HepG2 (cell line): Measurements from ENCODE around the gene FBXO24. TPM values are rescaled to one million over a fixed set of nuclear protein-coding genes. Genes with fewer than 3 reads are reported as not detected.

Source experiments
- DDIT3 ChIP-seq: sonication (generic); formaldehyde crosslinking; IDR thresholded peaks from 2 replicates; pipeline ENCODE4 v1.4.0; 2020; ENCODE audit warnings: mild to moderate bottlenecking, missing genetic modification reagents
- KLF6 ChIP-seq: IDR thresholded peaks from 2 replicates; pipeline ENCODE4 v1.8.0; 2016; ENCODE audit warnings: missing biosample characterization, missing genetic modification reagents
- PBX2 ChIP-seq: IDR thresholded peaks from 2 replicates; pipeline ENCODE4 v1.6.1; 2016; ENCODE audit warnings: control low read depth
- PHF8 ChIP-seq: sonication (generic); formaldehyde crosslinking; IDR thresholded peaks from 2 replicates; pipeline ENCODE4 v1.5.0; 2020; ENCODE audit warnings: missing genetic modification reagents
- RERE ChIP-seq: IDR thresholded peaks from 2 replicates; pipeline ENCODE4 v1.6.1; 2016; ENCODE audit warnings: low read depth, missing genetic modification reagents, missing compliant biosample characterization
- ZNF225 ChIP-seq: sonication (generic); formaldehyde crosslinking; IDR thresholded peaks from 2 replicates; pipeline ENCODE4 v1.4.0; 2020; ENCODE audit warnings: mild to moderate bottlenecking, missing genetic modification reagents
- ZNF256 ChIP-seq: sonication (generic); formaldehyde crosslinking; conservative IDR thresholded peaks from 2 replicates; pipeline ENCODE4 v1.4.0; 2020; ENCODE audit warnings: missing genetic modification reagents
- ZNF44 ChIP-seq: sonication (generic); formaldehyde crosslinking; IDR thresholded peaks from 2 replicates; pipeline ENCODE4 v1.5.1; 2020; ENCODE audit warnings: mild to moderate bottlenecking, missing genetic modification reagents
- polyA plus RNA-seq, 8 experiments: library from polyadenylated mRNA; depleted of rRNA in 3 of 8; stranded (reverse) in 7 of 8; unstranded in 1 of 8; fragments of >200 nt; fragmentation: Illumina TruSeq in 4 of 8; extraction: Trizol in 4 of 8; gene quantifications; 2 replicates each; pipeline versions ENCODE4 v1.2.1 to v1.2.3, GENCODE V29; 2011 to 2016; ENCODE audit warnings: low read depth in 4 of 8, missing spikeins in 1 of 8, mixed read lengths in 1 of 8; ENCODE audit not compliant: insufficient read depth in 1 of 8
- total RNA-seq, 5 experiments: library from RNA; depleted of rRNA; stranded (reverse); fragments of >200 nt; fragmentation: Illumina TruSeq; extraction: Trizol; gene quantifications; 2 replicates each; pipeline ENCODE4 v1.2.3, GENCODE V29; 2016; ENCODE audit warnings: low read depth in 1 of 5
- TF ChIP-seq, protein P1 (sequence below): IDR thresholded peaks from 2 replicates; pipeline ENCODE4 v1.6.1; 2016; ENCODE audit warnings: missing compliant biosample characterization, missing genetic modification reagents, borderline replicate concordance
- TF ChIP-seq, protein P2 (sequence below): IDR thresholded peaks from 2 replicates; pipeline ENCODE4 v1.6.1; 2016; ENCODE audit warnings: missing genetic modification reagents, missing compliant biosample characterization
- TF ChIP-seq, protein P3 (sequence below): sonication (generic); formaldehyde crosslinking; IDR thresholded peaks from 2 replicates; pipeline ENCODE4 v1.4.0; 2020; ENCODE audit warnings: missing genetic modification reagents

The FBXO24 gene
- total and polyA plus RNA-seq, 2 of the 13 experiments (the other 11 are each of a cell fraction or from before 2014, with no cell fraction given) = 0.20 to 0.55 TPM

- TF ChIP-seq RERE (no peak), KLF6 (CRISPR knock-in tag) (no peak; the same call in 1 of the 2 replicates), PBX2 (CRISPR knock-in tag) (no peak; the same call in 1 of the 2 replicates), ZNF256 (CRISPR knock-in tag) (no peak), PHF8 (CRISPR knock-in tag) (peak; percentile 61; the same call in 1 of the 2 replicates), DDIT3 (CRISPR knock-in tag) (0 out of 2 replicates have a peak, but pooled peaks have one; percentile 28), ZNF225 (CRISPR knock-in tag) (no peak), ZNF44 (CRISPR knock-in tag) (no peak)
- TF ChIP-seq, protein P1, sequence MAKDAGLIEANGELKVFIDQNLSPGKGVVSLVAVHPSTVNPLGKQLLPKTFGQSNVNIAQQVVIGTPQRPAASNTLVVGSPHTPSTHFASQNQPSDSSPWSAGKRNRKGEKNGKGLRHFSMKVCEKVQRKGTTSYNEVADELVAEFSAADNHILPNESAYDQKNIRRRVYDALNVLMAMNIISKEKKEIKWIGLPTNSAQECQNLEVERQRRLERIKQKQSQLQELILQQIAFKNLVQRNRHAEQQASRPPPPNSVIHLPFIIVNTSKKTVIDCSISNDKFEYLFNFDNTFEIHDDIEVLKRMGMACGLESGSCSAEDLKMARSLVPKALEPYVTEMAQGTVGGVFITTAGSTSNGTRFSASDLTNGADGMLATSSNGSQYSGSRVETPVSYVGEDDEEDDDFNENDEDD (CRISPR knock-in tag) = no peak; the same call in 1 of the 2 replicates
- TF ChIP-seq, protein P2, sequence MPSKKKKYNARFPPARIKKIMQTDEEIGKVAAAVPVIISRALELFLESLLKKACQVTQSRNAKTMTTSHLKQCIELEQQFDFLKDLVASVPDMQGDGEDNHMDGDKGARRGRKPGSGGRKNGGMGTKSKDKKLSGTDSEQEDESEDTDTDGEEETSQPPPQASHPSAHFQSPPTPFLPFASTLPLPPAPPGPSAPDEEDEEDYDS (CRISPR knock-in tag) = peak; percentile 92
- TF ChIP-seq, protein P3, sequence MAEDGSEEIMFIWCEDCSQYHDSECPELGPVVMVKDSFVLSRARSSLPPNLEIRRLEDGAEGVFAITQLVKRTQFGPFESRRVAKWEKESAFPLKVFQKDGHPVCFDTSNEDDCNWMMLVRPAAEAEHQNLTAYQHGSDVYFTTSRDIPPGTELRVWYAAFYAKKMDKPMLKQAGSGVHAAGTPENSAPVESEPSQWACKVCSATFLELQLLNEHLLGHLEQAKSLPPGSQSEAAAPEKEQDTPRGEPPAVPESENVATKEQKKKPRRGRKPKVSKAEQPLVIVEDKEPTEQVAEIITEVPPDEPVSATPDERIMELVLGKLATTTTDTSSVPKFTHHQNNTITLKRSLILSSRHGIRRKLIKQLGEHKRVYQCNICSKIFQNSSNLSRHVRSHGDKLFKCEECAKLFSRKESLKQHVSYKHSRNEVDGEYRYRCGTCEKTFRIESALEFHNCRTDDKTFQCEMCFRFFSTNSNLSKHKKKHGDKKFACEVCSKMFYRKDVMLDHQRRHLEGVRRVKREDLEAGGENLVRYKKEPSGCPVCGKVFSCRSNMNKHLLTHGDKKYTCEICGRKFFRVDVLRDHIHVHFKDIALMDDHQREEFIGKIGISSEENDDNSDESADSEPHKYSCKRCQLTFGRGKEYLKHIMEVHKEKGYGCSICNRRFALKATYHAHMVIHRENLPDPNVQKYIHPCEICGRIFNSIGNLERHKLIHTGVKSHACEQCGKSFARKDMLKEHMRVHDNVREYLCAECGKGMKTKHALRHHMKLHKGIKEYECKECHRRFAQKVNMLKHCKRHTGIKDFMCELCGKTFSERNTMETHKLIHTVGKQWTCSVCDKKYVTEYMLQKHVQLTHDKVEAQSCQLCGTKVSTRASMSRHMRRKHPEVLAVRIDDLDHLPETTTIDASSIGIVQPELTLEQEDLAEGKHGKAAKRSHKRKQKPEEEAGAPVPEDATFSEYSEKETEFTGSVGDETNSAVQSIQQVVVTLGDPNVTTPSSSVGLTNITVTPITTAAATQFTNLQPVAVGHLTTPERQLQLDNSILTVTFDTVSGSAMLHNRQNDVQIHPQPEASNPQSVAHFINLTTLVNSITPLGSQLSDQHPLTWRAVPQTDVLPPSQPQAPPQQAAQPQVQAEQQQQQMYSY (CRISPR knock-in tag) = peak; percentile 84
Observed at GRCh38 chr7:100568896-100569844, 17.0 kb upstream of the FBXO24 start (continued).
